ENCODE measurements around the gene PRR35. TPM values are rescaled to one million over a fixed set of nuclear protein-coding genes. Genes with fewer than 3 reads are reported as not detected.

PRR35 gene
- polyA plus RNA-seq, 10 donors = 0.09 to 0.25 (median 0.12) TPM; not detected in 5

DNA sequence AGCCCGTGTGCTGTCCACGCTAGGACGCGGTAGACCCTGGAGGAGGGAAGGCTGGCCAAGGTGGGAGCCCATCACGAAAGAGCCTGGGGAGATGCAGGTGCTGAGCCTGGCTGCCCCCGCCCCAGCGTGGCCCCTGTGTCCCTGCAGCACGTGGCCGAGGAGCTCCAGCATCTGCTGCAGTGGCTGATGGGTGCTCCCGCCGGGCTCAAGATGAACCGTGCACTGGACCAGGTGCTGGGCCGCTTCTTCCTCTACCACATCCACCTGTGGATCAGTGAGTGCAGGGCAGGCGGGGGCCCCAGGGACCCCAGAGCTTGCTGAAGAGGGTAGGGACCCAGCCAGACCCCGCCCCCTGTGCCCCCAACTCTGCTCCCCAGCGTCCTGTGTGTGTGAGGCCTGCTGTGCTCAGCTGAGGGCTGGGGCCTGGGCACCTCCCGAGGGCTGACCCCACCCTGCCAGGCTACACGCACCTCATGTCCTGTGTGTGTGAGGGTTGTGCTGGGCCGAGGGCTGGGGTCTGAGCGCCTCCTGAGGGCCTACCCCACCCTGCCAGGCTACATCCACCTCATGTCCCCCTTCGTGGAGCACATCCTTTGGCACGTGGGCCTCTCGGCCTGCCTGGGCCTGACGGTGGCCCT is 18.2 kb downstream of the PRR35 start:
- DNase-seq = no peak

- peak; percentile 41 to 76 (median 53) for DNase-seq
Observed at GRCh38 chr16:578870-579405, 18.7 kb downstream of the PRR35 start.

DNA sequence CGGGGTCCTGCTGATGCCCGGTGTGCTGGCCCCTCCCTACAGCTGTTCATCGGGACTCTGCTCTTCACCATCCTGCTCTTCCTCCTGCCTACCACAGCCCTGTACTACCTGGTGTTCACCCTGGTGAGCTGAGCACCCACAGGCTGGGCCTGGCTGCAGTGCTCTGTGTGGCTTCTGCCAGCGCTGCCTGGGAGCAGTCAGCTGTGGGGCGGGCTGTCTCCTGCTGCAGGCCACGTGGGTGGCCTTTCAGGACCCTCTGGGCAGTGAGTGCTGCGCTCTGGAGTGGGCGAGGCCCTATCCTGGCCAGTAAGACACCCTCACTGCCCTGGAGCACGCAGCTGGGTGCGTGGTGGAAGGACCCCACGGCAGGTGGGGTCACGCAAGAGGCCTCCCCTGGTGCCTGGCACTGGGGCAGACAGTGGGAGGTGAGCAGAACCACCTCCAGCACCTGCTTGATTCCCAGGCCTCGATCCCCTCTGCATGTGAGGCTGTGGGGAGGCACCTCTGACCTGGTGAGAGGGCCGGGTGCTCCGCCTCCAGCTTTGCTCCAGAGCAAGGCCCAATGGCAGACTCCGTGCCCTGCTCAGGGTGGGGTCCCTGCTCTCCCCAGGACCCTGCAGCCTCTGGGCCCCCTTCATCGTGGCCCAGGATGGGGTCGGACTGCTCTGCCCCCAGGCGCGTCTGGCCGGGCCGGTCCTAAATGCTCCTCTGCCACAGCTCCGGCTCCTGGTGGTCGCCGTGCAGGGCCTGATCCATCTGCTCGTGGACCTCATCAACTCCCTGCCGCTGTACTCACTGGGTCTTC is 20.1 kb downstream of the PRR35 start:
- no peak for DNase-seq

DNA sequence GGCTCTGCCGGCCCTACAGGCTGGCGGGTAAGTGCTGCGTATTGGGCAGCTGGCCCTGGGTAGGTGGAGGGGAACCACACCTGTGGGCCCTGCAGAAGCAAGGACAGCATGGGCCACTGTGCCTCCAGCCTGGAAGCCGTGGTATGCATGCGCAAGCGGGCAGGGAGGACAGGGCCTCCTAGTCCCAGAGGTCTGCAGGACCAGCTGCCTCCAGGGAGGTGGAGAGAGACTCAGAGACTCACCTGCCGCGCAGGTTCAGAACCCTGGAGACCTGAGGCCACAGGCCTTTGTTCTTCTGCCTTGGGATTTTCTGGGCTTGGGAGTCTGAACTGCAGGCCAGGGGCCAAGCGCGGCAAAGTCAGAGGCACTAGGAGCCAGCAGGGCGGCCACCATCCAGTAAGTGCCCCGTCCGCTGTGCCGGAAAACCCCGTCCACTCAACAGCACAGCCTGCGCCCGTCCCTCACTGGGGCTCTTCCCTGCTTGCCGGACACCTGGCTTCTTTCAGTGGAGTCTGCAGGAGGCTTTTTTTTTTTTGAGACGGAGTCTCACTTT is 20.8 kb downstream of the PRR35 start:
- no peak for DNase-seq

DNA sequence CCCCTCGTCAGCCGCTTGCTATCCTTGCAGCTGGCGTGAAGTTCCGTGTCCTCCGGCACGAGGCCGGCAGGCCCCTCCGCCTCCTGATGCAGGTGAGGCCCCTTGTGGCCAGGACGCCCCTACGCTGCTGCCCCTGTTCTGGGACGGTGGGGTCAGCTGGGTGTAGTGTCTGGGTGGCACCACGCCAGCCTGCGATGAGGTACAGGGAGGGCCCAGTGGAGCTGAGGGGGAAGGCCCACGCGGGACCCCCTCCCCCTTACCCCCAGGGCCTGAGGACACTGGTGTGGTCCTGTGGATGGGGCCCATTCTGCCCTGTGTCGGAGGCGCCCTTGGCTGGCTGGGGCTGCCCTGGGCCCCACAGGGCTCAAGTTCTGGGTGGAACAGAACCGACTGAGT is 22.0 kb downstream of the PRR35 start:
- DNase-seq = no peak

DNA sequence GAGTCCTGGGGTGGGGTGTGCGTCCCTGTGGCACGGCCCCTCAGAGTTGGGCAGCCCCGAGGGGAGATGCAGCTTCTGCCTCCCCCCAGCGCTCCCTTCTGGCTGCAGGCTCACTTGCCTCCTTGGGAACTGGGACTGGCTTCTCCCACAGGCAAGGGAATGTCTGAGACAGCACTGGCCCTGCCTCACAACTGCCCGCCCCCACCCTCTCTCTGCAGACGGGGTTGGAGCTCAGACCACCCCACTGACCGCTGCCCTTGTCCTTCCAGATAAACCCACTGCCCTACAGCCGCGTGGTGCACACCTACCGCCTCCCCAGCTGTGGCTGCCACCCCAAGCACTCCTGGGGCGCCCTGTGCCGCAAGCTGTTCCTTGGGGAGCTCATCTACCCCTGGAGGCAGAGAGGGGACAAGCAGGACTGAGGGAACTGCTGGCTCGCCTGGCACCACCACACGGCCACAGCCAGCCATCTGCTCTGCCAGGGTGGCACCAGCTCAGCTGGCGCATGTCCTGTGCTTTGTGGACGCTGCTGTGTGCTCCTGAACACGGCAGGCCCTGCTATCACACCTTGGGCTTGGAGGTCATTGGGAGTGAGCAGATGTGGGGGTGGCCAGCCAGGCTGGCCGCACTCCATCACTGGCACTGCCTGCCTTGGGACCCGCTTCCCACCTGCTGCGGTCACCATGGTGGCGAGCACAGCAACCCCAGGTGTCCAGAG is 22.6 kb downstream of the PRR35 start:
- DNase-seq = no peak

GRCh38 chr16:583470-583814 is 23.2 kb downstream of the PRR35 start:
- no peak for DNase-seq

DNA sequence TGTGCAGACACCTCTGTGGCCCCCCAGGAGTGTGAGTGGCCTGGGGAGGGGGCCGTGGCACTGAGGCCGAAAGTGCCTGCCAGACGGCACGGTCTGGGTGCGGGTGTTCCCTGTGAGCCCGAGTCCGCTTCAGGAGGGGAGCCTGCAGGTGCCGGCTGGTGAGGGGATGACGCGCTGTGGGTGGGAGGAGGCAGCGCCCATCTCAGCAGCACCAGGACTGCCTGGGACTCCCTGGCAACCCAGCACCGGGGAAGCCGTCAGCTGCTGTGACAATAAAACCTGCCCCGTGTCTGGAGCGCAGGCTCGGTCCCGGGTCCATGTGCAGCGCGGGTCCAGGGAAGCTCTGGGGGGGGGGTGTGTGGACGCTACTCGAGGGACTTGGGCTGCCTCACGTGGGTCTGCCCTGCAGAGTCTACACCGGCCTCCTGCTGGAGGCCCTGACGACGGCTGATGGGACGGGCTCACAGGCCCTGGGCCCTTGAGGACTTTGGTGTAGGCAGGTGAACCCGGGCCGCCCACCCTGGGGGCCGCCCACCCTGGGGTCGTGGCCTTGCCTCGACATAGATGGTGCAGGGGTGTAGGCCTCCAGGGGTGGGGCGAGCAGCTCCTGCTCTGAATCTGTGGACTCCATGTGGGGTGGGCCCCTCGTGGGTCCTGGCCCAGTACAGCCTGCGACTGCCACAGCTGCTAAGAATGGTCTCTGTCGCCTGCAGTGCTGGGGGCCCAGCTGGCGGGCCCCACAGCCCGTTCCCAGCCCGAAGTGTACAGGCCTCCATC is 23.8 kb downstream of the PRR35 start:
- DNase-seq = no peak

DNA sequence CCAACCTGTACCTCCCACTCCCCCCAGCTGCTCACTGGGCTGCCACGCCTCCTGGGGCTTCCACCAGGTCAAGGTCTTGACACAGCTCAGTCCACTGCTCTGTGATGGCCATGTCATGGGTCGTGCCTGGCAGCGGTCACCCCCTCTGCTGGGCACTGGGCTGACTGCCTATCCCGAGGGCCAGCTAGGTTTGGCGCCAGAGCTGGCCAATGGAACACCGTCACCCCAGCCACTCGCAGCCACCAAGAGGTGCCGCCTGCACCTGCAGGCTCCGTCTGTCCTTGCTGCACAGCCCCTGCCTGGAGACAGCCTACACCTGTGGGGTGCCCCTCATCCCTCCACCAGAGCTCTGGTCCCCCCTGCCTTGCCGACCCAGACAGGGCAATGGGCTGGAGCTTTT is 25.2 kb downstream of the PRR35 start:
- DNase-seq = no peak

GRCh38 chr16:586047-586644 is 26.0 kb downstream of the PRR35 start:
- no peak for DNase-seq

DNA sequence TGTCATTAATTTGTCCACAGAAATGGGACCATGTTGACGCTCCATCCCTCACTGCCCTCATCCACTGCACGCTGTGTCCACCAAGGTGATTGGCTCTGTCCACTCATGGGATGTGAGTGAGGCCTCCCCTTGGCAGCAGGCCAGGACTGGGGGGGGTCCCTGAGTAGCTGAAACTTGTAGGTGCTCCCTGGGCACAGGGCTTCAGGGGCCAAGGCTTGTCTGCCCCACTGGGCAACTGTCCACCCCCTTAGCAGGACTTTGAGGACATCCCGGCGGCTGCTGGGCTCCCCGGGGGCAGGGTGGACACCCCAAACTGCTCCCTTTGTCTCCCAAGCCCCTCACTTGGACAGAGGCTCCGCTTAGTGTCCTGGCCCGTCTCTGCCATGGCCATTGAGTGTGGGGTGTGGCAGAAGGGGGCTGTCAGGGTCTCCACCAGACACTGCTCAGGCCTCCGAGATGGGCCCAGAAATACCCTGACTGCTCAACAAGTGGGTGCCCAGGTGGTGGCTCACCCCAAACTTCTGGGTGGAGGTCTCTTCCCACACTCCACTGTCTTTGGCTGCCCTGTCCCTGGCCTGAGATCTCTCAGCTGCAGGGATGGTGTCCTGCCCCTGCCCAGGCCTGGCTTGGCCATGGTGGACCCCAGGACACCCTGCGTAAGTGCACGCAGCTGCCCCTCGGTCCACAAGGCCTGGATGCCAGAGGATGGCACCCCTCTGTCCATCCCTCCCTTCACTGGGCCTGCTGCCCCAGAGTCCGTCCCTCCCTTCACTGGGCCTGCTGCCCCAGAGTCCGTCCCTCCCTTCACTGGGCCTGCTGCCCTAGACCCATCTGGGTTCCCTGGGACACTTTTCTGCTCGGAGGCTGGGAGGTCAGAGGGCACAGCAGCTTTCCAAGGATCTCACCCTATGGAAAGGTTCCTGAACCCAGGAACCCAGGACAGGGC is 26.7 kb downstream of the PRR35 start:
- no peak for DNase-seq

- DNase-seq = peak; percentile 43 to 72 (median 44)
Observed at GRCh38 chr16:588639-588888, 28.4 kb downstream of the PRR35 start.

GRCh38 chr16:588889-589657 is 28.9 kb downstream of the PRR35 start:
- DNase-seq = peak; percentile 97 to 100 (median 98)

DNA sequence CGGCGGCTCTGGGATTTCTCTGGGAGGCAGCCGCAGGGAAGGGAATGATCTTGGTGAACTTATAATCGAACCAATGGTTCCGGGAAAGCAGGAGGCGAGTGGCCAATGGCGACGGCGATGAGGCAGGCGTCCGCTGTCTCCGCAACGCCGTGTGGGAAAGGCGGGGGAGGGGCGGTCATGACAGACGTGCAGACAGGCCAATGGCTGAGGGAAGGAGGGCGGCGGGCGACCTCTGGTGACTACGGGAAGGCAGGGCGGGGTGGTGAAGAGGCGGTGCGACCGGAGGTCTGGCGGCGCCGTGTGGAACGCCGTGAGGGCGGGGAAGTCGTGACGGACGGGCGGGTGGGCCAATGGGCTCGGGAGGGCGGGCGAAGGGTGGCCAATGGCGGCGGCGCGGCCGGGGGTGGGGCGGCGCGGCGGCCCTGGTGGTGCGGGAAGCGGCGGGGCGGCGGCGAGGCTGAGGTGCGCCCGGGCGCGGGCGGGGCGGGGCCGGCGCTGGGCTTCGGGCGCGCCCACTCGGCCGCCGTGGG is 29.5 kb downstream of the PRR35 start, which contains the start of gene RAB40C:
RAB40C (plus strand) TSS at position 409 of the 530 bp plus-strand sequence. CDS start 226 bp downstream, outside the sequence.
- peak; percentile 98 to 100 (median 100) for DNase-seq

GRCh38 chr16:590188-590814 is 30.1 kb downstream of the PRR35 start:
- peak in 2 of 3 donors; percentile 60 to 74 for DNase-seq

DNA sequence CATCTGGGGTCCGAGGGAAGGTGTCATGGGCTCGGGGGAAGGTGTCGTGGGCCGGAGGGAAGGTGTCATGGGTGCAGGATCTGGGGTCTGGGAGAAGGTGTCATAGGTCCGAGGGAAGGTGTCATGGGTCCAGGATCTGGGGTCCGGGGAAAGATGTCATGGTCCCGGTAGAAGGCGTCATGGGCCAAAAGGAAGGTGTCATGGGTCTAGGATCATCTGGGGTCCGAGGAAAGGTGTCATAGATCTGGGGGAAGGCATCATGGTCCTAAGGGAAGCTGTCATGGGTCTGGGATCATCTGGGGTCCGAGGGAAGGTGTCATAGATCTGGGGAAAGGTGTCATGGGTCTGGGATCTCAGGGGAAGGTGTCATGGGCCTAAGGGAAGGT is 30.6 kb downstream of the PRR35 start:
- no peak for DNase-seq

GRCh38 chr16:591231-591630 is 31.0 kb downstream of the PRR35 start:
- no peak for DNase-seq

DNA sequence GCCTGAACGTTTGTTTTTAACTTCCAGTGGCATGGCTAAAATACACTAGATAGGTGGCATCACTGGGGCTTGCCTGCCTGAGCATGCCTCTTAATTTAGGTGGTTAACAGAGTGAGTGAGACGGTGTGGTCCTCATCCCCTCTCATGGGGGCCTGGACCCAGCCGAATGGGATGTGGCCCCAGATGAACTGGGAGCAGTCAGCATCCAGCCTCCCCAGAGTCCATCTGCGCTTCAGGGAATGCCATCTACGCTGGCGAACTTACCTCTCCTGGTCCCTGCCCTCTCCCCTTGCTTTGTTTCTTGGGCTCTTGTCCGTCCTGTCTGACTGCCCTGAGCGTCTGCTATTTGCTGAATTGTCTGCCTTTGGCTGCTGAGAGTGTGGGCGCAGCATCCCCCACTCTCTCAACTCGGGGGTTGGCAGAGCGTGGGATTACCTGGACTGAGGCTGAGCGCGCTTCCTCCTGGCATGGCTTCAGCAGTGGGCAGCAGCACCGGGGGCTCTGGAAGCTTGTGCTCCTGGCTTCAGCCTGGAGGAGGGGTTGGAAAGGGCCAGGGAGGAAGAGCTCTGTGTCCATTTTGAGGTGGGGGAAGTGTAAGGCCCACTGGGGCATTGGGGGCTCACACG is 31.8 kb downstream of the PRR35 start:
- DNase-seq = no peak

All from muscle of back (tissue), 11 donors.